ENCODE results near the gene BCAS4.

Gene BCAS4

GRCh38 chr20:50855498-50856474 lies 60.9 kb downstream of the BCAS4 start:
- DNase-seq = no peak

GRCh38 chr20:50856475-50857041 lies 61.7 kb downstream of the BCAS4 start:
- no peak for DNase-seq

GRCh38 chr20:50857348-50857747 lies 62.5 kb downstream of the BCAS4 start:
- DNase-seq = no peak

- DNase-seq = no peak
These were observed 63.7 kb downstream of the BCAS4 start for GRCh38 chr20:50858525-50858924.

GRCh38 chr20:50859161-50859560 lies 64.3 kb downstream of the BCAS4 start:
- DNase-seq = no peak

- no peak for DNase-seq
These were observed 66.2 kb downstream of the BCAS4 start for GRCh38 chr20:50861012-50861411.

GRCh38 chr20:50862546-50862945 lies 67.7 kb downstream of the BCAS4 start:
- DNase-seq = no peak

GRCh38 chr20:50865114-50865513 lies 70.3 kb downstream of the BCAS4 start:
- DNase-seq = no peak

GRCh38 chr20:50865591-50865990 lies 70.7 kb downstream of the BCAS4 start:
- no peak for DNase-seq

GRCh38 chr20:50866036-50866685 lies 71.3 kb downstream of the BCAS4 start:
- DNase-seq = no peak

- no peak for DNase-seq
These were observed 72.0 kb downstream of the BCAS4 start for GRCh38 chr20:50866831-50867230.

- DNase-seq = no peak
These were observed 72.9 kb downstream of the BCAS4 start for GRCh38 chr20:50867805-50868204.

- no peak for DNase-seq
These were observed 73.9 kb downstream of the BCAS4 start for GRCh38 chr20:50868509-50869495.

- no peak for DNase-seq
These were observed 75.8 kb downstream of the BCAS4 start for GRCh38 chr20:50870561-50871161.

- no peak for DNase-seq
These were observed 77.9 kb downstream of the BCAS4 start for GRCh38 chr20:50872560-50873425.

- DNase-seq = no peak
These were observed 78.7 kb downstream of the BCAS4 start for GRCh38 chr20:50873585-50873984.

GRCh38 chr20:50874111-50874757 lies 79.4 kb downstream of the BCAS4 start:
- no peak for DNase-seq

- DNase-seq = no peak
These were observed 80.2 kb downstream of the BCAS4 start for GRCh38 chr20:50874758-50875665.

GRCh38 chr20:50876063-50876685 lies 81.3 kb downstream of the BCAS4 start:
- no peak for DNase-seq

Data from activated gamma-delta T cell (primary cell).